ENCODE results near the gene TNS1. TPM values are rescaled to one million over a fixed set of nuclear protein-coding genes. Genes with fewer than 3 reads are reported as not detected.

TNS1 gene
- total and polyA plus RNA-seq, 8 donors = 139 to 327 (median 159) TPM

DNA sequence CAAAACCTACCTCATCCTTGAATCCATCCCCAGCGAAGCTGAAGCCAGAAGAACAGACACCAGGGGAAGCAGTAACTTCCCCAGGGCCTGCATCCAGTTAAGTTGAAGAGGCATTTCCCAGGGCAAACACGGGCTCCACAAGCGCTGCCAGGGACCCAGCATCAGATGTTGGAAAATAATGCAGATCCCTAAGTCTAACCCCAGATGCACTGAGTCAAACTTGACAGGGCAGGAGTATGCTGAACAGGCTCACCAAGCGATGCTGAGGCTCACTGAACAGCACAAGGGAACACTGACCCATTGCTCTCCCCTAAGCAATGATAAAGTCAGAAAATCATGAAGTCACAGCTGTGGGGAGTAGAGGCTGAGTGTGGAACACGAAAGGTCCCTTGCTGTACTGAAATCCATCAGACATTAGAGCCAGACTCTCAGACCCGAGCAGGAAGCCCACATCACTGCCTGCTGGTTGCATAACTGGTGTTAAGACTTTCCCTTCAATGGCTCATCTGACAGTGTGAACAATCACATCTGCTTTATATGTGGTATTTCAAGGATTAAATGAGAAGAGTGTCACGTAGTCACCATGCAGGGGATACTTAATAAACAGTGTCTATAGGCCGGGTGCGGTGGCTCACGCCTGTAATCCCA is 36.2 kb downstream of the TNS1 start:
- TF ChIP-seq, protein P1, sequence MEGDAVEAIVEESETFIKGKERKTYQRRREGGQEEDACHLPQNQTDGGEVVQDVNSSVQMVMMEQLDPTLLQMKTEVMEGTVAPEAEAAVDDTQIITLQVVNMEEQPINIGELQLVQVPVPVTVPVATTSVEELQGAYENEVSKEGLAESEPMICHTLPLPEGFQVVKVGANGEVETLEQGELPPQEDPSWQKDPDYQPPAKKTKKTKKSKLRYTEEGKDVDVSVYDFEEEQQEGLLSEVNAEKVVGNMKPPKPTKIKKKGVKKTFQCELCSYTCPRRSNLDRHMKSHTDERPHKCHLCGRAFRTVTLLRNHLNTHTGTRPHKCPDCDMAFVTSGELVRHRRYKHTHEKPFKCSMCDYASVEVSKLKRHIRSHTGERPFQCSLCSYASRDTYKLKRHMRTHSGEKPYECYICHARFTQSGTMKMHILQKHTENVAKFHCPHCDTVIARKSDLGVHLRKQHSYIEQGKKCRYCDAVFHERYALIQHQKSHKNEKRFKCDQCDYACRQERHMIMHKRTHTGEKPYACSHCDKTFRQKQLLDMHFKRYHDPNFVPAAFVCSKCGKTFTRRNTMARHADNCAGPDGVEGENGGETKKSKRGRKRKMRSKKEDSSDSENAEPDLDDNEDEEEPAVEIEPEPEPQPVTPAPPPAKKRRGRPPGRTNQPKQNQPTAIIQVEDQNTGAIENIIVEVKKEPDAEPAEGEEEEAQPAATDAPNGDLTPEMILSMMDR (IDR thresholded peaks at IDR 0.05) = no peak

DNA sequence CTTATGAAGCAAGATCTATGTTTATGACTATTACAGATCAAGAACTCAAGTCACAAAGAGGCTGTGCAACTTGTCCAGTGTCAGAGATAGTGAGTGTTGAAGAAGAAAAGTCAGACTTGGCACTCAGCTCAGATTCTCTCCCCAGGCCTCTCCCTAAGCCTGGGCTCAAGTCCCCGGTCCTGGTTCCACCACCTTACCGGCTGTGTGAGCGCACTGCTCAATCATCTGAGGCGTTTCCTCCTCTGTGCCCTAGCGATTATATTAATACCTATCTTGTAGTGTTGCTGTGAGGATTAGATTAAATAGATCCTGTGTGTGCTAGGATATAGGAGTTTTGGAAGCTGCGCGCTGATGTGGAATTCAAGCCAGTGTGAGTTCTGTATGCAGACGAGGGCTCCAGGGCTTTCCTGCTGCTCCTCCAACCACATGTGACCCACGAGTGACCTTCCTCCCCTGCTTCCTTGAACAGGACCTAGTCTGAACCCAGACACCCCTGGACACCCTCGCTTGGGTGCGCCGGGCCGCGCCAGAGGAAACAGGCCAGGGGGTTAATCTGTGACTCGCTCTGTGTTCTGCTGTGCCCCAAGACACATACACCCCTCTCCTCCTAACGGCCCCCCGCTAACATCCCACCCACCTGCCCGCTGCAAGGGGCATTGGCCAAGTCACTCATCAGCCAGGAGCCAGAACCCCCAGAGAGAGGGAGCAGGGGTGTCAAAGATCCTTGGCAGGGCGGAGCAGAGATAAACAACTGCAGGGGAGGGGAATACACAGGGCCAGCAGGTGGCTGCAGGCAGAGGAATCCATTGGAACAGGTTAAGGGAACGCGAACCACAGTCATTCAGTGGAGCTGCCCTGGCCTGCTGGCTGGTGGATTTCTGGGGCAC is 38.3 kb downstream of the TNS1 start:
- H3K4me3 ChIP-seq = no peak overlapping the region
- TF ChIP-seq, protein P1 (IDR thresholded peaks at IDR 0.05) = no peak
- DNase-seq (no peak), ATAC-seq (peak; percentile 33)
- H3K9me3 ChIP-seq = no peaks in the 10 kb centered on the region
- H3K27ac ChIP-seq = peak overlapping the region in 1 of 2 donors; percentile 41
- intact Hi-C loops (cut with DNase I) = no loop called here
- H3K4me1 ChIP-seq = peaks cover 10 to 29% of the 10 kb centered on the region in 2 donors
- no peaks in the 10 kb centered on the region for H3K27me3 ChIP-seq
- H3K36me3 ChIP-seq = no peaks in the 10 kb centered on the region

More for the DNA sequence above, 36.2 kb downstream of the TNS1 start:
- no peaks in the 10 kb centered on the region for H3K9me3 ChIP-seq
- H3K4me3 ChIP-seq = no peak overlapping the region
- H3K27me3 ChIP-seq = no peaks in the 10 kb centered on the region
- ATAC-seq (peak; percentile 9), DNase-seq (no peak)
- no peak overlapping the region for H3K27ac ChIP-seq
- no peaks in the 10 kb centered on the region for H3K36me3 ChIP-seq
- intact Hi-C loops (cut with DNase I) = no loop called here
- peaks cover 10 to 29% of the 10 kb centered on the region in 2 donors for H3K4me1 ChIP-seq

DNA sequence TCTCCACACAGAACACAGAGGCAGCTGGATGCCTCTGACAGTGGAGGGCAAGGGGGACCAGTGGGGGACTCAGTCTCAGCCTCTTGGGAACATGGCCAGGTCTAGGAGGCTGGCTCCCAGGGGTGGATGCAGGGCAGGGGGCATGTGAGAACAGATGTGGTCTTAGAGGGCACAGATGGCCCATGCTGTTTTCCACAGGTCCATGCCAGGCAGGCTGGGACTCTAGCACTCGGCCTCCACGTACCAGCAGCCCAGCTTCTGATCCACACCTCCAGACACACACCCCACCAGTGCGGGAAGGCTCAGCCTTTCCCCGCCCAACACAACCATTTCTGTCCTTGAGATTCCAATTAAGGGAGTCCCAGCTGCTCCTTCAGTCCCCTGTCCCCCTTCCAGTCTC is 42.4 kb downstream of the TNS1 start:
- intact Hi-C loops (cut with DNase I) = no loop called here
- DNase-seq = no peak
- Histone ChIP-seq H3K9me3 (no peaks in the 10 kb centered on the region), H3K4me1 (peaks cover 5 to 18% of the 10 kb centered on the region in 2 donors), H3K27ac (no peak overlapping the region), H3K36me3 (no peaks in the 10 kb centered on the region), H3K27me3 (no peaks in the 10 kb centered on the region), H3K4me3 (no peak overlapping the region)
- ATAC-seq = no peak
- TF ChIP-seq, protein P1 (IDR thresholded peaks at IDR 0.05) = no peak

DNA sequence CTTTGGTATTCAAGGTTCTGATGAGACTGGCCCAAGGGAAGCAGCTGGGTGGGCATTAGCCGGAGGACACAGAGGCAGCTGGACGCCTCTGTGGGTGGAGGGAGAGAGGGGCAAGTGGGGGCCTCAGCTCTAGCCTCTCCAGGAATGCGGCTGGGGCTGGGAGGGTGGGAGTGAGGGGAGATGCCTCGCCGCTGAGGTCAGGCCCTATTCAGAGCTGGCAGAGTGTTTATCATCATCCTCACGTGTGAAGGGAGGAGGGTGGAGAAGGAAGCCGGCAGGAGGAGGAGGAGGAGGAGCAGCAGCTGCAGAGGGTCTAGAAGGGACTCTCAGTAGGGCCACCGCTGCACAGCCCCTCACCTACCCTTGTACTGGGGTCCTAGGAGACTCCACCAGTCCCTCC is 43.1 kb downstream of the TNS1 start:
- peak in 1 of 4 donors; percentile 58 for DNase-seq

DNA sequence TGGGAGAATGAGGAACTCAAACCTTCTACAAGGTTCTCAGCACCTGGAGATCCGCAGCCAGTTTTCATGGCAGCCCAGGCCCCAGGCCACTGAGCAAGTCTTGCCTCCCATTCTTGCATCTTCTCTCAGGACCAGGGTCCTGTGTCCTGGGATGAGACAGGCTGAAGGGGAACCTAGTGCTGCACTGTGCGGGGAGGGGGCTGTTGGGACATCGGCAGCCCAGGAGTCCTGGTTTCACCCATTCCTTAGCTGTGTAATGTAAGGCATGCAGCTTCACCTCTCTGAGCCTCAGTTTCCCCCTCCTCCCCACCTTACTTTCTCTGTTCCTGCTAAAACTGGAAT is 43.9 kb downstream of the TNS1 start:
- intact Hi-C loops (cut with DNase I) = no loop called here
- no peak for ATAC-seq
- peaks cover 13 to 18% of the 10 kb centered on the region in 2 donors for H3K4me1 ChIP-seq
- no peak overlapping the region for H3K27ac ChIP-seq
- DNase-seq = no peak
- TF ChIP-seq, protein P1 (IDR thresholded peaks at IDR 0.05) = no peak
- no peaks in the 10 kb centered on the region for H3K9me3 ChIP-seq
- no peak overlapping the region for H3K4me3 ChIP-seq
- H3K27me3 ChIP-seq = no peaks in the 10 kb centered on the region
- no peaks in the 10 kb centered on the region for H3K36me3 ChIP-seq

More for the DNA sequence above, 43.1 kb downstream of the TNS1 start:
- Histone ChIP-seq H3K4me3 (no peak overlapping the region), H3K27me3 (no peaks in the 10 kb centered on the region), H3K36me3 (no peaks in the 10 kb centered on the region), H3K9me3 (no peaks in the 10 kb centered on the region), H3K4me1 (peaks cover 4 to 18% of the 10 kb centered on the region in 2 donors), H3K27ac (no peak overlapping the region)
- no peak for ATAC-seq
- TF ChIP-seq, protein P1 (IDR thresholded peaks at IDR 0.05) = no peak
- intact Hi-C loops (cut with DNase I) = no loop called here
